GM19240 (cell line): ENCODE results near the gene APLP2.
"Not testable (repeated sequence)": the region's sequence is repeated elsewhere in the genome, so short reads cannot be mapped to it uniquely, and the experiment has no call there.

Experiments used
- DNase-seq: peaks from one replicate; pipeline ENCODE4 v3.0.0; 2011; ENCODE audit warnings: low spot score; ENCODE audit not compliant: insufficient read length

APLP2 gene

GRCh38 chr11:130069659-130070108 is at the start of gene APLP2:
Gene APLP2 (plus strand): TSS chr11:130069894. CDS start chr11:130069978, 84 bp downstream.
- peak; percentile 86 for DNase-seq

GRCh38 chr11:130020323-130020722 is 49.4 kb upstream of the APLP2 start:
- DNase-seq, result no peak

GRCh38 chr11:130021606-130022005 is 48.1 kb upstream of the APLP2 start:
- not testable (repeated sequence) for DNase-seq

- no peak for DNase-seq
Measured at GRCh38 chr11:130022799-130023198, 46.9 kb upstream of the APLP2 start.

GRCh38 chr11:130023204-130023603 is 46.5 kb upstream of the APLP2 start:
- DNase-seq, result peak; percentile 41

- DNase-seq, result no peak
Measured at GRCh38 chr11:130024361-130024760, 45.3 kb upstream of the APLP2 start.

GRCh38 chr11:130025371-130025770 is 44.3 kb upstream of the APLP2 start:
- no peak for DNase-seq

GRCh38 chr11:130029137-130029536 is 40.6 kb upstream of the APLP2 start:
- no peak for DNase-seq

GRCh38 chr11:130031056-130031455 is 38.6 kb upstream of the APLP2 start:
- DNase-seq, result no peak

- DNase-seq, result no peak
Measured at GRCh38 chr11:130031945-130032344, 37.7 kb upstream of the APLP2 start.

- no peak for DNase-seq
Measured at GRCh38 chr11:130032931-130033330, 36.8 kb upstream of the APLP2 start.

GRCh38 chr11:130034236-130034635 is 35.5 kb upstream of the APLP2 start:
- DNase-seq, result no peak

GRCh38 chr11:130037058-130037457 is 32.6 kb upstream of the APLP2 start:
- DNase-seq, result no peak

GRCh38 chr11:130037881-130038585 is 31.7 kb upstream of the APLP2 start:
- no peak for DNase-seq

- DNase-seq, result no peak
Measured at GRCh38 chr11:130040281-130040940, 29.3 kb upstream of the APLP2 start.

- no peak for DNase-seq
Measured at GRCh38 chr11:130042093-130042591, 27.6 kb upstream of the APLP2 start.

GRCh38 chr11:130043575-130043974 is 26.1 kb upstream of the APLP2 start:
- no peak for DNase-seq

GRCh38 chr11:130047141-130047540 is 22.6 kb upstream of the APLP2 start:
- no peak for DNase-seq

- DNase-seq, result no peak
Measured at GRCh38 chr11:130049328-130049771, 20.3 kb upstream of the APLP2 start.

GRCh38 chr11:130050257-130050656 is 19.4 kb upstream of the APLP2 start:
- no peak for DNase-seq

- DNase-seq, result no peak
Measured at GRCh38 chr11:130051082-130051481, 18.6 kb upstream of the APLP2 start.

GRCh38 chr11:130052567-130052966 is 17.1 kb upstream of the APLP2 start:
- no peak for DNase-seq

GRCh38 chr11:130054966-130055365 is 14.7 kb upstream of the APLP2 start:
- no peak for DNase-seq
